Measurements from ENCODE around the gene WDR33. TPM values are rescaled to one million over a fixed set of nuclear protein-coding genes. Genes with fewer than 3 reads are reported as not detected.

The WDR33 gene
- total and polyA plus RNA-seq, 2 of the 4 experiments (the other 2 are of a cell fraction), result 19.6 to 41.2 TPM

DNA sequence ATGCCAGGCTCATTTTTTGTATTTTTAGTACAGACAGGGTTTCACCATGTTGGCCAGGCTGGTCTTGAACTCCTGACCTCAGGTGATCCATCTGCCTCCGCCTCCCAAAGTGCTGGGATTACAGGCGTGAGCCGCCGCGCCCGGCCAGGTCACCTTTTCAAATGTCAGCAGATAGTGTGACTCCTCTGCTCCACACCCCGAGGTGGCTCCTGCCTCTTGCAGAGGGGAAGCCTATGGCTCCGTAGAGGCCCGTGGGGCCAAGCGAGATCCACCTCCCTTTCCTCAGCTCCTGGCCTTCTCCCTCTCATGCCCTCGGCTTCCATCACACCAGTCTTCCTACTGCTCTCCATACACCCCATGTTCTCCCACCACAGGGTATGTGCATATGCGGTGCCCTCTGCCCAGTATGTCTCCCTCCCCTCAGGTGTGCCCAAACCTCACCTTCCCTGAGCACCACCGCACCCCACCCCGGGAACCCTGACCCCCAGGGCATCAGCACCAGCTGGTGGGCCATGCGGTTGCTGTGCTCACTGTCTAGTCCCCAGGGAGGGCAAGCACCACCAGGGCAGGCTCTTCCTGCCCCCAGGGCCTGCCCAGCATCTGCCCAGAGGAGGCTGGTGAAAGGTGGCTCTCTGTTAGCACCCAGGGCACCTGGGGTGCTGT lies 154.3 kb downstream of the WDR33 start:
- no peak overlapping the region for H3K18ac ChIP-seq (ENCODE audit: low read depth, low read length)
- H4K20me1 ChIP-seq (ENCODE audit: insufficient read depth, low read length), result peaks cover 49% of the 10 kb centered on the region
- no peak overlapping the region for H2BK120ac ChIP-seq (ENCODE audit: low read depth, low read length)
- dilution Hi-C loops (cut with HindIII; ENCODE audit: low sequenced_read_pairs, unreplicated experiment), result no loop called here
- peak overlapping the region; percentile 42 for H2AK9ac ChIP-seq (replicated peaks; ENCODE audit: low read depth, low read length, poor library complexity)
- H4K8ac ChIP-seq (ENCODE audit: low read depth in 2 of 2, low read length in 2 of 2), result no peak overlapping the region
- H3K4me1 ChIP-seq (ENCODE audit: control insufficient read depth, insufficient read depth, low read length), result peaks cover 5% of the 10 kb centered on the region; the same call in 1 of the 2 replicates
- in situ Hi-C loops (cut with MboI; ENCODE audit: low sequenced_read_pairs), result no loop called here
- peaks cover 18% of the 10 kb centered on the region for H3K9me1 ChIP-seq (ENCODE audit: insufficient read depth, low read length)
- no peak overlapping the region for H3K9ac ChIP-seq (ENCODE audit: low read depth, low read length)
- POLR2A ChIA-PET (ENCODE audit: unreplicated experiment), result no interaction called here
- 93% methylated on average over 3 of the region's 15 CpGs; no CpG with 5 or more reads in 1 of the 2 experiments for WGBS, 2 experiments (ENCODE audit: extremely low coverage in 2 of 2, insufficient read length in 1 of 2)
- no peak overlapping the region for H3K4me2 ChIP-seq (ENCODE audit: low read depth, low read length)
- H4K91ac ChIP-seq (ENCODE audit: insufficient read depth, low read depth, low read length), result no peak overlapping the region
- no peak overlapping the region for H2AK5ac ChIP-seq (ENCODE audit: low read depth, low read length)
- DNase-seq (no peak), ATAC-seq (ENCODE audit: low read depth) (no peak)
- no peak overlapping the region for H4K5ac ChIP-seq (ENCODE audit: low read depth, low read length)
- CTCF ChIA-PET, result no interaction called here
- H3K79me1 ChIP-seq (ENCODE audit: low read depth in 1 of 2, low read length in 2 of 2), result peaks cover 12 to 42% of the 10 kb centered on the region in 2 experiments
- peaks cover 19% of the 10 kb centered on the region for H3K36me3 ChIP-seq (ENCODE audit: control insufficient read depth, insufficient read depth, low read length)
- H3K27me3 ChIP-seq (ENCODE audit: control insufficient read depth, insufficient read depth, low read length), result no peaks in the 10 kb centered on the region
- H3K23ac ChIP-seq (ENCODE audit: low read depth, low read length), result no peak overlapping the region
- H3K9me3 ChIP-seq (ENCODE audit: control insufficient read depth, insufficient read depth, low read length), result peaks cover 2% of the 10 kb centered on the region; the same call in 1 of the 2 replicates
- no peak overlapping the region for H3K4me3 ChIP-seq (ENCODE audit: insufficient read depth, low read depth, low read length)
- no peak overlapping the region for H3K14ac ChIP-seq (replicated peaks; ENCODE audit: low read depth, low read length)
- TF ChIP-seq, protein P1, sequence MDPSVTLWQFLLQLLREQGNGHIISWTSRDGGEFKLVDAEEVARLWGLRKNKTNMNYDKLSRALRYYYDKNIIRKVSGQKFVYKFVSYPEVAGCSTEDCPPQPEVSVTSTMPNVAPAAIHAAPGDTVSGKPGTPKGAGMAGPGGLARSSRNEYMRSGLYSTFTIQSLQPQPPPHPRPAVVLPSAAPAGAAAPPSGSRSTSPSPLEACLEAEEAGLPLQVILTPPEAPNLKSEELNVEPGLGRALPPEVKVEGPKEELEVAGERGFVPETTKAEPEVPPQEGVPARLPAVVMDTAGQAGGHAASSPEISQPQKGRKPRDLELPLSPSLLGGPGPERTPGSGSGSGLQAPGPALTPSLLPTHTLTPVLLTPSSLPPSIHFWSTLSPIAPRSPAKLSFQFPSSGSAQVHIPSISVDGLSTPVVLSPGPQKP (IDR thresholded peaks at IDR 0.05; ENCODE audit: borderline replicate concordance, low read depth, low read length), result no peak
- TF ChIP-seq SMC3 (IDR thresholded peaks at IDR 0.05; ENCODE audit: low read depth, low read length) (no peak), CEBPB (IDR thresholded peaks at IDR 0.05; ENCODE audit: low read depth, low read length) (no peak), NFE2L2 (IDR thresholded peaks at IDR 0.05; ENCODE audit: low read depth, low read length) (no peak), RFX5 (IDR thresholded peaks at IDR 0.05; ENCODE audit: low read depth, low read length) (no peak), CHD1 (IDR thresholded peaks at IDR 0.05; ENCODE audit: low read depth, low read length) (no peak), BHLHE40 (IDR thresholded peaks at IDR 0.05; ENCODE audit: low read depth, low read length) (no peak), CTCF (conservative IDR thresholded peaks at IDR 0.05; ENCODE audit: low read depth, low read length) (no peak), RCOR1 (IDR thresholded peaks at IDR 0.05; ENCODE audit: insufficient replicate concordance, low read length) (no peak), MAZ (IDR thresholded peaks at IDR 0.05; ENCODE audit: borderline replicate concordance, low read depth, low read length) (no peak), RAD21 (IDR thresholded peaks at IDR 0.05; ENCODE audit: low read length) (no peak), FOS (IDR thresholded peaks at IDR 0.05; ENCODE audit: low read depth, low read length) (no peak), MAFK (IDR thresholded peaks at IDR 0.05; ENCODE audit: low read depth, low read length) (no peak), POLR2A (IDR thresholded peaks at IDR 0.05; ENCODE audit: low read depth, low read length) (no peak), MXI1 (IDR thresholded peaks at IDR 0.05; ENCODE audit: borderline replicate concordance, low read depth, low read length) (no peak)
- TF ChIP-seq, protein P2, sequence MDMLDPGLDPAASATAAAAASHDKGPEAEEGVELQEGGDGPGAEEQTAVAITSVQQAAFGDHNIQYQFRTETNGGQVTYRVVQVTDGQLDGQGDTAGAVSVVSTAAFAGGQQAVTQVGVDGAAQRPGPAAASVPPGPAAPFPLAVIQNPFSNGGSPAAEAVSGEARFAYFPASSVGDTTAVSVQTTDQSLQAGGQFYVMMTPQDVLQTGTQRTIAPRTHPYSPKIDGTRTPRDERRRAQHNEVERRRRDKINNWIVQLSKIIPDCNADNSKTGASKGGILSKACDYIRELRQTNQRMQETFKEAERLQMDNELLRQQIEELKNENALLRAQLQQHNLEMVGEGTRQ (IDR thresholded peaks at IDR 0.05; ENCODE audit: low read depth, low read length), result no peak
- BruUV-seq (replicated peaks), result no TSS peak
- H3K4ac ChIP-seq (ENCODE audit: low read depth, low read length), result no peak overlapping the region
- no peak overlapping the region for H2BK20ac ChIP-seq (ENCODE audit: low read depth, low read length)
- H3K56ac ChIP-seq (ENCODE audit: extremely low read depth, insufficient read depth, low read length), result no peak overlapping the region
- H2BK15ac ChIP-seq (ENCODE audit: low read depth, low read length), result no peak overlapping the region
- no peak overlapping the region for H2BK5ac ChIP-seq (ENCODE audit: low read depth, low read length, poor library complexity, severe bottlenecking)
- intact Hi-C loops (cut with micrococcal nuclease), result no loop called here
- no peak overlapping the region for H2AFZ ChIP-seq (replicated peaks; ENCODE audit: low read length, poor library complexity)
- no peak overlapping the region for H3K27ac ChIP-seq (ENCODE audit: insufficient read depth, low read length)
